Amygdala (tissue), 56 donors: ENCODE measurements around the gene TLCD1.

Experiments
- DNase-seq, 56 donors: peaks; one replicate each; lab custom pipeline; 2025; lab: John Stamatoyannopoulos, UW

The TLCD1 gene

DNA sequence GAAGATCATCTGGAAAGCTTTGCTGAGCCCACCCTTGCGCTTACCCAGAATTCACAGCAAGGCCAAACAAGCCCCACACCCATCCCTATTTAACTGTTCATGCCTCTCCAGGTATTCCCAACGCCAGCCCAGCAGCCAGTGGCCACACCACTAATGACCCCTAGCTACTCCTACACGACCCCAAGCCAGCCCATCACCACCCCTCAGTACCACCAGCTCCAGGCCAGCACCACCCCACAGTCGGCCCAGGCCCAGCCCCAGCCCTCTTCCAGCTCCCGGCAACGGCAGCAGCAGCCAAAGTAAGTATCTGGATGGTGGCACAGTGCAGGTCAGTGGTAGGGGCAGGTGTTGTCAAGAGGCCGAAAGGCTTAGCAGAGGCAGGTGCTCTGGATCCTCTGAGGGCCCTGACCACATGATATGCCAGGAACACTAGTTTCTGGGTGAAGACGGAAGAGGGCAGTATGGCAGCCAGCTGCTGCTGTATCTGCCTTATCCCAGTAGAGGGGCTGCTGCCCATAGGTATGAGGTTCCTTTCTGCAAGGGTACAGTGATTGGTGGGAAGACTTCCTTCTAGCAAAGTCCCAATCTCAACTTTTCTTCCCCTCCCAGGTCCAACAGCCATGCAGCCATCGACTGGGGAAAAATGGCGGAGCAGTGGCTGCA, 25.1 kb downstream of the TLCD1 start:
- DNase-seq, result no peak

DNA sequence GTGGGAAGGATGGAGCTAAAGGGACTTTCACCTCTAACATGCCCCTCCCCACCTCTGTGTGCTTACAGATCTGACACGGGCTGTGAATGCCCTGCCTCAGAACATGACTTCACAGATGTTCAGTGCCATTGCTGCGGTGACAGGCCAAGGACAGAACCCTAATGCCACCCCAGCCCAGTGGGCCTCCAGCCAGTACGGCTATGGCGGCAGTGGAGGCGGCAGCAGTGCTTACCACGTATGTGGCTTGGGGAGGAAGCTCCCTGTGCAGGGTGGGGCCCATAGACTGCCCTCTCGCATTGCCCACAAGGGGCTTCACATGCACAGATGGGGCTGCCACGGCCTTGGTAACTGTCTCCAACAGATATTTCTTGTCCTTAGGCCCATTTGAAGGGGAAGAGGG, 25.8 kb downstream of the TLCD1 start:
- no peak for DNase-seq

DNA sequence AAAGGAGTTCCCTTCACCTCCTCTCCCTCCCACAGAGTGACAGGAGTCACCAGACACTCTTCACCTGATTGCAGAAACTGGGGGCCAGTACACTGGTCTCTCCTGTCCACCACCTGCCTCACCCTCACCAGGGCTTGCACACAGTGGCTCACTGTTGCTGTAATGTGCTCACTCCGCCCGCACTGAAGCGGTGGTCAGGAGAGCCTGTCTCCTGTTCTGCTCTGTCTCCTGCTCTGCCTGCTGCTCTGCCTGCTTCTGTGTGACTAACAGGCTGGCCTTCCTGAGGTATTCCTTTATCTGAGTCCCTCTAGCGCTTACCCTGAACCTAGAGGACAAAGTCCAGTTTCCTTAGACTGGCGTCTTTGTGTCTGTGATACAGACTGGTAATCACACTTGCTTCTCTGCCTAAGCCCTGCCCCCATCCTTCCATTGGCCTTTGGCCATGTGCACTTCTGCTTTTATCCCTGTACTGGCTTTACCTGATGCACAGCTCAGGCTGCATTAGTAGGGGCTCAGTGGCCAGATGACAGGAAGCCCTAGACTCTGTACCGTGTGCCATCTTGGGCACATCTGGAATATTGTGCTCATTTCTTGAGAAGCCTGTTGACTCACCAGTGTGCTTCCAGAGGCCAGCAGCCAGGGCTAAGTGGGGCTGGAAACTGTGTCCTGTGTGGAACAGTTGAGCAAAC, 27.6 kb downstream of the TLCD1 start:
- DNase-seq, result no peak

DNA sequence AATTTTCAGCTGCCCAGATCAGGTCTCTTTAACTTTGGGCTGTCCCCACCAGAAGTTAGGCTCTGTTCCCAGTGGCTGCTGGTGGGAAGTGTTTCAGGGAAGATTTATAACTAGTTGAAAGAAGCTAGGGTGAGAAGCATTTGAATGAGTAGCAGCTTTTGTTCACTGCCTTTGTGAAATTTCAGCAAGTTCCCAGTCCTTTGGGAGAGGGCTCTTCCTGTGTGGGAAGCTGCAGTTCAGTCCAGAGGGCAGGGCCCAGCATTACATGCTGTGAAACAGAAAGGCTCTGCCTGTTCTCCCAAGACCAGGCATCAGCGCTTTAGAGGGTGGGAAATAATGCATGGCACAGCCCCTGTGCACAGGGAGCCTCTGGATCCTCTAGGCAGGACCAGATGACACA, 32.2 kb downstream of the TLCD1 start:
- DNase-seq, result peak in 8 of 56 donors; percentile 8 to 39 (median 24)

DNA sequence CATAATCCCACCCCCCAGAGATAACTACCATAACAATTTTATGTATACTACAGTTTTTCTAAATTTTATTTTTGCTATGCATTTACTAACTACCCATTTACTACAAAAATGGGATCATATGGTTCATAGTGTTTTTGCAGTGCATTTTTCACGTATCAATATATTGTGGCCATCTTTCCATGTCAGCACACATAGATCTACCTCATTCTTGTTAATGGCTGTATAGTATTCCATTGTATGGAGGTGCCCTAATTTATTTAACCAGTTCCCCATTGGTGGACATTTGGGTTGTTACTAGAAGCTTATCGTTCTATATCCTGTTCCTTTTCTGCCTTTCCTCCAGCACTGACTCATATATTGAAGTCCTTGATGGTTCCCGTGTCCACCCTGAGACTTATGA, 37.0 kb downstream of the TLCD1 start:
- DNase-seq, result no peak

DNA sequence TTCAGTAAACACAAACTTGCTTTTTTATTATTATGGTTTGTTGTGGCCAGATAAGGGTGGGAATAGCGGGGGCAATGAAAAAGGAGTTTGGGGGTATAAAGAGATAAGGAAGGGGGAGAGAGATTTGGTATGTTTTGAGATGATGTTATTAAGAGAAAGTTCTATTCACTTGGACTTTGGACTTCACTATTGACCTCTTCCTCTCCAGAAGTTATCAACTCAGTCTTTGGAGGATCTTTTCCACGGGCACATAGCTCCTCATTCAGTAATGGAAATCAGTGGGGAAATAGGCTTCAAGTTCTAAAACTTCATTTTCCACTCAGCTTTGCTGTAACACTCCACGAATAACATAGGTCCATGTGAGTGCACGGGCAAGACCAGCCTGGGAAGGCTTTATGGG, 37.6 kb downstream of the TLCD1 start:
- no peak for DNase-seq

DNA sequence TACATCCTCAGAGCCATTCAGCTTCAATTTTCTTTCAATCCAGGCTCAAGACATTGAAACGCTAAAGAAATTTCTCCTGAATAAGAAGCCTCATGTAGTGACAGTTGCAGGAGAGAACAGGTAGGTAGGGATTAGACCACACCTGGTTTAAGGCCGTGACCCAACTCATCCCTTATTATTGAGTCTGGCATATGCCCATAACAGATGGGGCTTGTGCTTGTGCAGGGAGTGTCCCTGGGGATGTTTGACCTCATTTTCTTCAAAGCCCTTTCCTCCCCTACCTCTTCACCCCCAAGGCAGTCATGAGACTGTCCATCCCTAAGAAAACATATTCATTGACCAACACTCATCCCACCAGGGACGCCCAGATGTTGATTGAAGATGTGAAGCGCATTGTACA, 39.7 kb downstream of the TLCD1 start:
- no peak for DNase-seq

DNA sequence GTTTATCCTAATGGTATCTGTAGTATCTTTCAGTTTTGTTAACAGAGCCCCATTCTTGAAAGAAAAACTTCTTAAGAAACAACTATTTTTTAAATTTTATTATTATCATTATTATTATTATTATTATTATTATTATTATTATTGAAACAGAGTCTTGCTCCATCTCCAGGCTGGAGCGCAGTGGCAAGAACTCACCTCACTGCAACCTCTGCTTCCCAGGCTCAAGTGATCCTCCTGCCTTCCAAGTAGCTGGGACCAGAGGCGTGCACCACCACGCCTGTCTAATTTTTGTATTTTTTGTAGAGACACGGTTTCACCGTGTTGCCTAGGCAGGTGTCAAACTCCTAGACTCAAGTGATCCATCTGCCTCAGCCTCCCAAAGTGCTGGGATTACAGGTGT, 40.7 kb downstream of the TLCD1 start:
- no peak for DNase-seq

DNA sequence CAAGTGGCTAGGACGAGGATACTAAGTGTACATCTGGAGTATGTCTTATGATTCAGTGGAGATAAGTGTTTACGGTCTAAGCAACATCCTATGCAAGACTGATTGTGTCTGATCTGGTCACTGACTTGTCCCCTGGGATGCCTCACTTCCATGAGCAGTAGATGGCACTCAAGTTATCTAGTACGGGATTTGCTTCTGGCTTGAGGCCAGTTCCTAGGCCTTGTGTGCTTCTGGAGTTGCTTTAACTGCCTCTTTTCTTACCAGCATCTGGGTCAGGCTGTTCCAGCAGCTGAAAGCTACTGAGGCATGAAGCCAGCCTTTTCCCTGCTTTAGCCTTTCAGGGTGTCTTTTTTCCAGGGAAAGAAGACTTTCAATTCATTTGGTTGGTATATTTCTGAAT, 41.1 kb downstream of the TLCD1 start:
- peak in 53 of 56 donors; percentile 3 to 90 (median 59) for DNase-seq

DNA sequence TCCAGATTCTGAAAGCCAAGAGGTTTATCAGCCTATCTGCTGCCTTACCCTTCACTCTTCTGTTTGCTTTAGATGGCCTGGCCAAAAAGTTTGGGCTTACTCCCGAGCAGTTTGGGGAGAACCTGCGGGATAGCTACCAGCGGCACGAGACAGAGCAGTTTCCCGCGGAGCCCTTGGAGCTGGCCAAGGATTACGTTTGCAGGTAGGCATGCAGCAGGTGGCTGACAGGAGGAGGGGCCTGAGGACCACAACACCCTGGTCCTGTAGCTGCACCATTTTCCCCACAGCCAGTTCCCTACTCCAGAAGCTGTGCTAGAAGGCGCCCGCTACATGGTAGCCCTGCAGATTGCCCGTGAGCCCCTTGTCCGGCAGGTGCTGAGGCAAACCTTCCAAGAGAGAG, 43.4 kb downstream of the TLCD1 start:
- DNase-seq, result no peak

DNA sequence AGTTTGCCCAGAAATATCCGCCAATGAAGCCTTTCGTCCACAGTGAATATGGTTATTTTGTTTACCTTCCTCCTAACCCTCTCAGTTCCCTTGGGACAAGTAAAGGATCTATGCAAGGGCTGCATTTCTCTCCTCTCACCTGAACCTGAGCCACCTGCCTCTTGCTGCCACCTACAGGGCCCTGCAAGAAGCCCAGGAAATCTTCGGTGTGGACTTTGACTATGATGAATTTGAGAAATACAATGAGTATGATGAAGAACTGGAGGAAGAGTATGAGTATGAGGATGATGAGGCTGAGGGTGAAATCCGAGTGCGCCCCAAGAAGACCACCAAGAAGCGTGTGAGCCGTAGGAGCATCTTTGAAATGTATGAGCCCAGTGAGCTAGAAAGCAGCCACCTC, 50.1 kb downstream of the TLCD1 start:
- DNase-seq, result no peak

DNA sequence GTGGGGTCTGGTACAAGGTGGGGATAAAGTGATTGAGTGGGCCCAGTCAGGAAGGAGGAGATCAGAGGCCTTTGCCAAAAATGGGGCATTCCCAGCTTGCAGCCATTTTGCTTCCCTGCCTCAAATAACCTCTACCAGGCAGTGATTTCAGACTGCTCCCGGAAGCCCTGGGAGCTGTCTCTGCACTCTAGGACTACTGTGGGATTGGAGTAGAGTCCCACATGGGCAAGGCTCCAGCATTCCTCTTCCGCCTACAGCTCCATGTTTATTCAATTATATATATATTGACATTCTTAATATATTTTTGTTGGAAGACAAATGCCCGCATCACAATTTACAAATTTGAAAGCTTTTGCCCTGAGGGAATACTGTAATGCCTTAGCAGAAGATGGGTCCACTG, 50.5 kb downstream of the TLCD1 start:
- no peak for DNase-seq
